ENCODE results near the gene LRRN2.

DNA sequence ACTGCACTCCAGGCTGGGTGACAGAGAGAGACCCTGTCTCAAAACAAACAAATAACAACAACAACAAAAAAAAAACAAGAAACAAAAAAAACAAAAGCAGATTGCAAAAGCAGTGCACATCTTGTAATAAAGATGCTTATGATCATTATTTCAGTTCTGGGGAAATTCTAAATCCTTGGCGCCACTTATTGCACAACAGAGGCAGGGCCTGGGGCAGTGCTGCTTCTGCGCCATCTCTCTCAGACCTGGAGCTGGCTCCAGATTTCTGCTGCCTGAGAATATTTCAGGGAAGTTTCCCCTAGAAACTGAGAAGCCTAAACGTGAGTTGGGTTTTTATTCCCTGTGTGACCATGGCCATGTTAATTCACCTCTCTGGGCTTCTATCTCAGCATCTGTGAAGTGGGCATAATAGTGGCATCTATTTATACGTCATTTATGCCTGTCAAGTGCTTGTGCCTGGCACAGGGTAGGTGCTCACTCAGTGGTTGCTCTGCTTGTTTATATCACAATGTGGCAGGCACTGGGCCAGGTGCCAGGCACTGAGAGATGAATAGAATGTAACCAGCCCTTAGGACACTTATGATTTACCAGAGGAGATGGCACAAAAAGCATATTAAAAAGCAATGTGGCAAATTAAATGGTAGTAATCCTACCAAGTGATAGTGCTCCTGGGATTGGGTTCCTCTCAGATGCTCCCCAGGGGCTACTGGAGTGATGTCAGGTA is 101.5 kb downstream of the LRRN2 start:
- TF ChIP-seq EP300 (IDR thresholded peaks at IDR 0.05; ENCODE audit: borderline replicate concordance in 1 of 2, low read depth in 2 of 2, low read length in 2 of 2), result no peak
- no peak for TF ChIP-seq HDAC6 (IDR thresholded peaks at IDR 0.05; ENCODE audit: low read depth, low read length)
- no peak for TF ChIP-seq POLR2A (IDR thresholded peaks at IDR 0.05; ENCODE audit: control extremely low read depth in 1 of 2, low read depth in 2 of 2, low read length in 2 of 2)
- TF ChIP-seq, protein P1, sequence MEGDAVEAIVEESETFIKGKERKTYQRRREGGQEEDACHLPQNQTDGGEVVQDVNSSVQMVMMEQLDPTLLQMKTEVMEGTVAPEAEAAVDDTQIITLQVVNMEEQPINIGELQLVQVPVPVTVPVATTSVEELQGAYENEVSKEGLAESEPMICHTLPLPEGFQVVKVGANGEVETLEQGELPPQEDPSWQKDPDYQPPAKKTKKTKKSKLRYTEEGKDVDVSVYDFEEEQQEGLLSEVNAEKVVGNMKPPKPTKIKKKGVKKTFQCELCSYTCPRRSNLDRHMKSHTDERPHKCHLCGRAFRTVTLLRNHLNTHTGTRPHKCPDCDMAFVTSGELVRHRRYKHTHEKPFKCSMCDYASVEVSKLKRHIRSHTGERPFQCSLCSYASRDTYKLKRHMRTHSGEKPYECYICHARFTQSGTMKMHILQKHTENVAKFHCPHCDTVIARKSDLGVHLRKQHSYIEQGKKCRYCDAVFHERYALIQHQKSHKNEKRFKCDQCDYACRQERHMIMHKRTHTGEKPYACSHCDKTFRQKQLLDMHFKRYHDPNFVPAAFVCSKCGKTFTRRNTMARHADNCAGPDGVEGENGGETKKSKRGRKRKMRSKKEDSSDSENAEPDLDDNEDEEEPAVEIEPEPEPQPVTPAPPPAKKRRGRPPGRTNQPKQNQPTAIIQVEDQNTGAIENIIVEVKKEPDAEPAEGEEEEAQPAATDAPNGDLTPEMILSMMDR (IDR thresholded peaks at IDR 0.05; ENCODE audit: control extremely low read depth in 1 of 3, insufficient read depth in 1 of 3, low read depth in 1 of 3, low read length in 3 of 3), result no peak
